Kidney (tissue), 14 donors: ENCODE results near the gene SNX25. TPM values are rescaled to one million over a fixed set of nuclear protein-coding genes. Genes with fewer than 3 reads are reported as not detected.
A peak's percentile ranks its signal among the peaks of the same experiment; 100 is the strongest.

Experiments used
- DNase-seq, 5 donors: peaks; one replicate each; pipeline ENCODE4 v3.0.0-alpha.2; 2013 to 2020
- FAIRE-seq: peaks from 2 replicates; lab custom pipeline; 2012; peaks lifted over from hg19 to GRCh38; lab: Jason Lieb, UNC
- H3K27ac ChIP-seq, 2 donors: one replicate each; pipeline ENCODE4 v1.7.0; 2013; ENCODE audit warnings: low read depth in 2 of 2, low read length in 2 of 2, inconsistent platforms in 1 of 2
- H3K27me3 ChIP-seq: one replicate; pipeline ENCODE4 v1.7.1; 2013; ENCODE audit warnings: low read length, inconsistent platforms; ENCODE audit not compliant: control insufficient read depth, insufficient read depth
- H3K36me3 ChIP-seq, 3 donors: one replicate each; pipeline versions ENCODE4 v1.7.0 to v1.7.1; 2013; ENCODE audit warnings: low read length in 3 of 3, control low read depth in 1 of 3, inconsistent platforms in 1 of 3; ENCODE audit not compliant: insufficient read depth in 3 of 3, control insufficient read depth in 2 of 3
- H3K4me1 ChIP-seq, 3 donors: one replicate each; pipeline versions ENCODE4 v1.7.0 to v1.7.1; 2013; ENCODE audit warnings: low read length in 3 of 3, inconsistent platforms in 1 of 3, low read depth in 1 of 3; ENCODE audit not compliant: control insufficient read depth in 2 of 3, insufficient read depth in 2 of 3
- H3K4me3 ChIP-seq, 3 donors: one replicate each; pipeline versions ENCODE4 v1.7.0 to v1.8.1; 2013; ENCODE audit warnings: low read length in 3 of 3, control low read depth in 1 of 3, inconsistent platforms in 1 of 3
- H3K9ac ChIP-seq, 3 donors: one replicate each; pipeline versions ENCODE4 v1.7.0 to v1.7.1; 2013; ENCODE audit warnings: low read length in 3 of 3, control low read depth in 1 of 3, inconsistent platforms in 1 of 3
- H3K9me3 ChIP-seq, 3 donors: one replicate each; pipeline versions ENCODE4 v1.7.0 to v1.7.1; 2013; ENCODE audit warnings: low read length in 3 of 3, control low read depth in 1 of 3, inconsistent platforms in 1 of 3; ENCODE audit not compliant: control insufficient read depth in 2 of 3, insufficient read depth in 1 of 3
- CTCF ChIP-seq: IDR thresholded peaks from 3 replicates; pipeline ENCODE4 v1.5.1; 2012; ENCODE audit warnings: mild to moderate bottlenecking, moderate library complexity, borderline replicate concordance; ENCODE audit not compliant: insufficient read depth; ENCODE audit errors: extremely low read depth
- intact Hi-C: fragments of 100-400 bp; cut with DNase I; formaldehyde crosslinking; loops from one replicate; pipeline ENCODE4 v1.11.1; 2022
- polyA plus RNA-seq: library from polyadenylated mRNA; stranded (reverse); fragments of 350-450 nt; fragmentation: Illumina TruSeq; extraction: RNeasy Lipid Tissue Mini Kit (QIAGEN cat#74804); gene quantifications from one replicate; pipeline ENCODE4 v1.2.3, GENCODE V29; 2014; ENCODE audit warnings: low read depth, low replicate concordance; ENCODE audit not compliant: insufficient read depth
- total RNA-seq: library from RNA; stranded (reverse); fragmentation: NEBNext Ultra II Directional; extraction: Animal tissue kit (Norgen Biotek cat#: 25700); gene quantifications from one replicate; pipeline ENCODE4 v1.2.1, GENCODE V29; 2021
- donor health status: control.
- donor health status: control.
- donor health status: control.
- donor health status: control.
- donor health status: control.
- donor health status: DM: yes; HTN: yes; CAD: no.
- donor health status: Normal renal cell carcinoma (clear cell type).

Gene SNX25
- total and polyA plus RNA-seq, 2 donors from 2014 or later: 8.9 to 19.4 TPM

- H3K27ac ChIP-seq: no peak overlapping the region
- H3K27me3 ChIP-seq: no peaks in the 10 kb centered on the region
- no peaks in the 10 kb centered on the region for H3K9me3 ChIP-seq
- no peaks in the 10 kb centered on the region for H3K36me3 ChIP-seq
- intact Hi-C loops: no loop called here
- H3K9ac ChIP-seq: no peak overlapping the region
- H3K4me3 ChIP-seq: no peak overlapping the region
- peaks cover 0 to 3% (median 0%) of the 10 kb centered on the region in 3 donors for H3K4me1 ChIP-seq
- DNase-seq (no peak), FAIRE-seq (peak; percentile 25)
- TF ChIP-seq CTCF: no peak
These were observed 37.8 kb downstream of the SNX25 start for GRCh38 chr4:185247151-185247550.

- no peak overlapping the region for H3K4me3 ChIP-seq
- no peak overlapping the region for H3K27ac ChIP-seq
- H3K4me1 ChIP-seq: peaks cover 0 to 3% (median 0%) of the 10 kb centered on the region in 3 donors
- no peak for TF ChIP-seq CTCF
- DNase-seq (no peak), FAIRE-seq (no peak)
- no peaks in the 10 kb centered on the region for H3K27me3 ChIP-seq
- intact Hi-C loops: no loop called here
- no peaks in the 10 kb centered on the region for H3K36me3 ChIP-seq
- no peak overlapping the region for H3K9ac ChIP-seq
- no peaks in the 10 kb centered on the region for H3K9me3 ChIP-seq
These were observed 39.1 kb downstream of the SNX25 start for GRCh38 chr4:185248393-185249039.

DNA sequence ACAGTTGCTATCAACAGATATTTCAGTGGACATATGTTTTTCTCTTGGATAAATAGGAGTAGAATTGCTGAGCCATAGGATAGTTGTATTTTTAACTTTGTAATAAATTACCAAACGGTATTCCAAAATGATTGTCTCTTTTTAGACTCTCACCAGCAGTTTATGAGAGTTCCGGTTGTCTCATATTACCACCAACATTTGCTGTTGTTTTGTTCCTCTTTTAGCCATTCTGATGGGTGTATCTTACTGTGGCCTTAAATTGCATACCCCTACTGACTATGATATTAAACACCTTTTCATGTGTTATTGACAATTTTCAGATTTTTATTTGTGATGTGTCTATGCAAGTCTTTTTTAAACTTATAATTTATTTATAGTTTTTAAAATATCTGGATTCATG is 39.7 kb downstream of the SNX25 start:
- Histone ChIP-seq H3K4me3 (no peak overlapping the region), H3K36me3 (no peaks in the 10 kb centered on the region), H3K27ac (no peak overlapping the region), H3K9ac (no peak overlapping the region), H3K27me3 (no peaks in the 10 kb centered on the region), H3K4me1 (peaks cover 0 to 3% (median 0%) of the 10 kb centered on the region in 3 donors), H3K9me3 (no peaks in the 10 kb centered on the region)
- no peak for FAIRE-seq
- intact Hi-C loops: no loop called here
- no peak for TF ChIP-seq CTCF
- DNase-seq: no peak
